NK-92 (cell line): ENCODE measurements around the gene ADAMTS18.
"Not testable (repeated sequence)": the region's sequence is repeated elsewhere in the genome, so short reads cannot be mapped to it uniquely, and the experiment has no call there.

Source experiments
- DNase-seq: peaks from one replicate; lab custom pipeline; 2025; ENCODE audit not compliant: unreplicated experiment; lab: John Stamatoyannopoulos, UW

The ADAMTS18 gene

DNA sequence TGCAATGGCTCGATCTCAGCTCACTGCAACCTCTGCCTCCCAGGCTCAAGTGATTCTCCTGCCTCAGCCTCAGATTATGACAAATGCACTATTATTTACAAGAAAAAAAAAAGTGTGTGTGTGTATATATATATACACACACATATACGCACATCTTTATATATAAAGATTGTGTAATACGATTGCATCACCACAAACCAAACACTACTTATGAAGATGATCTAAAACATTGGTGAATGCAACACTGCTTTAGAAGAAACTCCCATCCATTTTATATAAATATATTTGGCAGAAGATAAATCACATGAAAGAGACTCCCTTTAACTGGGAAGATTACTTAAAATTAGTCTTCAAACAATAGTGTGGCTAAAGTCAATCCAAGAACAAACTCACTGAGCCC lies 138.9 kb downstream of the ADAMTS18 start:
- DNase-seq = no peak

DNA sequence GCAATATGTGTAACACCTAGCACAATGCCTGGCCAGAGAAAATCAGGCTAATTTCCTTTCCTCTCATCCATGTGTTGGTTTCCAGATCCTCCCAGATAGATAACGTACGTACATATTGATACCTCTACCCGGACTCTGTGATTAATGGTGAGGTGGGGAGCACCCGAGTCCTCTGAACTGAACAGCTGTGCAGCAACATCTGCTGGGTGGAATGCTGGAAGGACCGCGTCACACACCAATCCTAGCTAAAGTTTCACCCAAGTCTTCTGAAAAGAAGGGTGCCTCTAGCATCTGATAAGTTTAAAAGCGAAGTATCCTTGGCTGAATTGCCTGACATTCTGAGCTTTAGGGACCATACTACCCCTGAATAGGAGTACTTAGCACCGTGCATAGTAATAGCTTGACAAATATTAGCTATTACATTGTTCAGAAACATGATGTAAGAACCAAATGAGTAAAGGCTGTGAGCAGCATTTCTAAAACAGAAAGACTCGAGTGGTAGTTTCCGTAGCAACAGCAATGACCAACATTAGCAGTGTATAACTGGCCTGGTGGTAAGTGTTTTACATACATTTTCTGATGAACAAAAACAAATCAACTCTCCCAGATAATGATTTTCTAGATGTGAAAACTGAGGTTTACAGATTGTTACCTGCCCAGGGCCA lies 144.3 kb downstream of the ADAMTS18 start:
- DNase-seq = no peak

DNA sequence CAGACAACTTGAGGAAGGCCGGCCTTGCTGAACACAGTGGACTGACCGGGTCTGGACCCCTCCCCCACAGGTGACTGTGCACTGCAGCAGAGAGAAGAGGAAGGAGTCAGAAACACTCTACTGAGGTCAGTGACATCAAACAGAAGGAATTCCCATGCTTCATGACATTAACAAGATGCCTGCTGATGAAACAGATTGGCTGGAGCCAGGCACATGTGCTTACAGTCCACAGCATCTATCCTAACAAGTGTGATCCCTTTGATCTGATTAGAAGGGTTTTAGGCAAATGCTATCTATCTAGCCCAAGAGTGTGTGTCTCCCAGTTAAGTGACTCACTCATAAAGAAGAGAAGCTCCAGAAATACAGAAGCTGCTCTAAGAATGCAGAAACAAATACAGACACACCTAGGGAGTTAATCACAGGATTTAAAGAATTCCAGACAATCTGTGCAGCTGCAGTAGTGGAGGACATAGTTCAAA lies 145.5 kb downstream of the ADAMTS18 start:
- DNase-seq = no peak

- no peak for DNase-seq
Observed at GRCh38 chr16:77288222-77288621, 146.6 kb downstream of the ADAMTS18 start.

DNA sequence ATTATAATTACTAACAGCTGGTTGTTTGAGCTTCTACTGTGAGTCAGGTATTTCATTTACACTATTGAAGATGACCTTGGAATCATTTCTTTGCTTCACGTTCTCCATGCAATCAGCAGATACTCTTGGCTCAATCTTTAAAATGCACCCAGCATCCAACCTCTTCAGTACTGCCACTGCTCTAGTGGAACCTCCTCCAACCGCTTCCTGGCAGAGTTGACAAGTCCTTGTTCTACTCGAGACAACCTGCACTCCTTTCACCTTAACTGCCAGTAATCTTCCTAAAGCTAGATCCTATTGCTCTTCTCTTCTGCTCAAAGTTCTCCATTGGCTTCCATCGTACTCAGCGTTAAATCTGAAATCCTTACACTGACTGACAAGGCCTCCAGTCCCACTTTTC lies 149.2 kb downstream of the ADAMTS18 start:
- no peak for DNase-seq

DNA sequence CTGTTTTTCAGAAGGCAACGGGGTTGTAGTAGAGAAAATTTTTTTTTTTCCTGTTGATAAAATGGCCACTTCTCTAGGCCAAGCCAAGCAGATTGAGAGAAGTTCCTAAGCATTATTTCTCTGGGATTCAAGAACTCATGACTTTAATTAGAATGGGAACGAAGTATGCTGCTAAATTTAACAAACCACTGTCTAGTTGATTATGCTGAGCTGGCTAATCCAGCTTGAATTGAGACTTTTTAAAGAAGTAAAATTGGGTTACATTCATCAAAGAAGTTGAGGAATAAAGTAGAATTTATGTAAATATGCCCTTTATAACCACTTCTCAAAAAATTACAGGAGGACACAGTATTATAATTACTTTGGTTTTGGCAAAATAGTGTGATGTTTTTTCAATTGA lies 152.5 kb downstream of the ADAMTS18 start:
- DNase-seq = no peak

DNA sequence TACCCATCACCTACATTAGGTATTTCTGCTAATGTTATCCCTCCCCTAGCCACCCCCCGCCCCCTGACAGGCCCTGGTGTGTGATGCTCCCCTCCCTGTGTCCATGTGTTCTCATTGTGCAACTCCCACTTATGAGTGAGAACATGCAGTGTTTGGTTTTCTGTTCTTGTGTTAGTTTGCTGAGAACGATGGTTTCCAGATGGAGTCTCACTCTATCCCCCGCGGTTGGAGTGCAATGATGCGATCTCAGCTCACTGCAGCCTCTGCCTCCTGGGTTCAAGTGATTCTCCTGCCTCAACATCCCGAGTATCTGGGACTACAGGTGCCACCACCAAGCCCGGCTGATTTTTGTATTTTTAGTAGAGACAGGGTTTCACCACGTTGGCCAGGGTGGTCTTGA lies 155.5 kb downstream of the ADAMTS18 start:
- DNase-seq = not testable (repeated sequence)

- no peak for DNase-seq
Observed at GRCh38 chr16:77277571-77277970, 157.3 kb downstream of the ADAMTS18 start.

- DNase-seq = no peak
Observed at GRCh38 chr16:77277141-77277540, 157.7 kb downstream of the ADAMTS18 start.

DNA sequence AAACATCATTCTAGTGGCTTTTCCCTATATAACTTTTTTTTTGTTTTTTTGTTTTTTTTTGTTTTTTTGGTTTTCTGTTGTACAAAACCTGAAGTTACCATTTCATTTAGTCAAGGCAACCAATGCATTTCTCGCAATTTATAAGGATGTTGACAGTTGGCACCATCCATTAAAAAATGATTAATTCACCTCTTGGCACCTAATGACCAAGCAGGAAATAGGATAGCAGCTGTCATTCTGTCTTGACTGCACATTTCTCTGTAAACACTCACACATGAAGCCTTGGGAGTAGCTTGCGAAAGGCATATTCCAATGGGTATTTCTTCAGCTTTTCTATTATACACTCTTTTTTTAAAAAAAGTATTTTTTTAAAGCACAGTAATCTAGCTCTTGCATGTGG lies 158.2 kb downstream of the ADAMTS18 start:
- no peak for DNase-seq

DNA sequence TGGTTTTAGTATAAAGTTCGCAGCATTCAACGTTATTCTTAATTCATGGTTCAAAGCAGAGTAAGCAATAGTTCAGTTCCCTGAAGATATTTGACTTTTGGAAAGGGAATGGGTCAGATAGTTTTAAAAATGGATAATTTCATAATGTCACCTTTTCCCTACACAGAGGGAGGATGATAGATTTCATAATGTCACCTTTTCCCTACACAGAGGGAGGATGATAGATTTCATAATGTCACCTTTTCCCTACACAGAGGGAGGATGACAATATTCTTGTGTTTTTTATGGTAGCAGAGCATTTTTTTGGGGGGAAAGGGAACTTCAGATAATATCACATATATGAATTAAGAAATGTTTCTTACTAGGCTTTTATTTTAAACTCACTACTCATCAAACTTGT lies 159.5 kb downstream of the ADAMTS18 start:
- not testable (repeated sequence) for DNase-seq

GRCh38 chr16:77273815-77274214 lies 161.0 kb downstream of the ADAMTS18 start:
- no peak for DNase-seq

GRCh38 chr16:77271532-77272426 lies 163.1 kb downstream of the ADAMTS18 start:
- no peak for DNase-seq

GRCh38 chr16:77266185-77266584 lies 168.6 kb downstream of the ADAMTS18 start:
- DNase-seq = not testable (repeated sequence)

GRCh38 chr16:77262971-77263370 lies 171.9 kb downstream of the ADAMTS18 start:
- DNase-seq = no peak

GRCh38 chr16:77250400-77250799 lies 184.4 kb downstream of the ADAMTS18 start:
- DNase-seq = no peak

GRCh38 chr16:77246150-77246549 lies 188.7 kb downstream of the ADAMTS18 start:
- DNase-seq = no peak

GRCh38 chr16:77242471-77242870 lies 192.4 kb downstream of the ADAMTS18 start:
- DNase-seq = not testable (repeated sequence)

- no peak for DNase-seq
Observed at GRCh38 chr16:77238593-77238992, 196.2 kb downstream of the ADAMTS18 start.

DNA sequence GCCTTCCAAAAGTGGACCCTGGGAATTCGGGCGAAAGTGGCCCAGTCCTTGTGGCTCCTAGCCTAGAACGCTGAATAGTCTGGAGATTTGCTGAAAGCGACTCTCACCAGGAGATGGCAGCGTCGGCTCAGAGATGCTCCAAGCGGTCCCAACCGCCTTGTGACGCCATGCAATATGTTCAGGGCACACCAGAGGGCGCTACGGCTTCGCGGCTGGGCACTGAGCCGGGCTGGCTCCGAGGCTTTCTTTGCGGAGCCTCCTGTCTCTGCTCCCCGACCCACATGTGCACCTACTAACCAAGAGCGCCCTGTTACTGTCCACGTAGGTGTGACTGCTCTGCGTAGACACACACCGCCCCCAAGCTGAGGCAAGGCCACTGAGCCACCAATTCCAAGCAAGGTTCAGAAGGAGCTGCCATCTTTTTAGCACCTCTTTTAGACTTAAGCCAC lies 198.7 kb downstream of the ADAMTS18 start:
- peak; percentile 16 for DNase-seq

- no peak for DNase-seq
Observed at GRCh38 chr16:77234611-77235010, 200.2 kb downstream of the ADAMTS18 start.
